Tibial nerve (tissue), 4 donors: ENCODE data around the gene LDHAL6A. TPM values are rescaled to one million over a fixed set of nuclear protein-coding genes. Genes with fewer than 3 reads are reported as not detected.

Experiments used
- DNase-seq, 2 donors: peaks; one replicate each; pipeline ENCODE4 v3.0.0-alpha.2; 2019; ENCODE audit warnings: low spot score in 2 of 2
- H3K27ac ChIP-seq, 4 donors: fragments of 200-600 bp; sonication (generic) in 3 of 4; one replicate each; pipeline ENCODE4 v1.5.1; 2017 to 2019; ENCODE audit warnings: mild to moderate bottlenecking in 1 of 4
- H3K27me3 ChIP-seq, 2 donors: fragments of 200-600 bp; sonication (generic) in 1 of 2; one replicate each; pipeline versions ENCODE4 v1.5.1 to v1.6.0; 2017 to 2019
- H3K36me3 ChIP-seq, 3 donors: fragments of 200-600 bp; sonication (generic); one replicate each; pipeline ENCODE4 v1.5.1; 2018 to 2019
- H3K4me1 ChIP-seq, 4 donors: fragments of 200-600 bp; sonication (generic) in 3 of 4; one replicate each; pipeline ENCODE4 v1.5.1; 2017 to 2019
- H3K4me3 ChIP-seq, 4 donors: fragments of 200-600 bp; sonication (generic) in 3 of 4; one replicate each; pipeline ENCODE4 v1.5.1; 2017 to 2019; ENCODE audit warnings: mild to moderate bottlenecking in 1 of 4, moderate library complexity in 1 of 4
- H3K9me3 ChIP-seq, 4 donors: fragments of 200-600 bp; sonication (generic) in 3 of 4; one replicate each; pipeline ENCODE4 v1.5.1; 2017 to 2019
- EP300 ChIP-seq, 2 donors: sonication (generic); formaldehyde crosslinking; IDR thresholded peaks; one replicate each; pipeline ENCODE4 v1.6.1; 2017; ENCODE audit warnings: antibody characterized with exemption in 2 of 2, mild to moderate bottlenecking in 1 of 2
- POLR2A ChIP-seq, 2 donors: fragments of 450-650 bp; IDR thresholded peaks; one replicate each; pipeline ENCODE4 v1.6.1; 2017; ENCODE audit warnings: antibody characterized with exemption in 2 of 2, mild to moderate bottlenecking in 2 of 2, moderate library complexity in 2 of 2
- WGBS, 2 donors: methylation state at CpG; one replicate each; pipeline ENCODE4 v1.1.5; 2018; 5-methylcytosine and 5-hydroxymethylcytosine counted together
- total RNA-seq, 4 donors: library from RNA; depleted of rRNA; stranded (reverse); fragments of >200 nt; gene quantifications; one replicate each; pipeline ENCODE4 v1.1.0, GENCODE V29; 2016
- TF ChIP-seq, protein P1 (sequence below), 5 experiments: fragments of 200-600 bp in 3 of 5; fragments of 450-650 bp in 2 of 5; sonication (generic) in 3 of 5; IDR thresholded peaks; one replicate each; pipeline ENCODE4 v1.5.1; 2016 to 2019; ENCODE audit warnings: antibody characterized with exemption in 5 of 5, mild to moderate bottlenecking in 3 of 5, moderate library complexity in 2 of 5

The LDHAL6A gene
- total RNA-seq, 4 donors from 2014 or later = not detected

DNA sequence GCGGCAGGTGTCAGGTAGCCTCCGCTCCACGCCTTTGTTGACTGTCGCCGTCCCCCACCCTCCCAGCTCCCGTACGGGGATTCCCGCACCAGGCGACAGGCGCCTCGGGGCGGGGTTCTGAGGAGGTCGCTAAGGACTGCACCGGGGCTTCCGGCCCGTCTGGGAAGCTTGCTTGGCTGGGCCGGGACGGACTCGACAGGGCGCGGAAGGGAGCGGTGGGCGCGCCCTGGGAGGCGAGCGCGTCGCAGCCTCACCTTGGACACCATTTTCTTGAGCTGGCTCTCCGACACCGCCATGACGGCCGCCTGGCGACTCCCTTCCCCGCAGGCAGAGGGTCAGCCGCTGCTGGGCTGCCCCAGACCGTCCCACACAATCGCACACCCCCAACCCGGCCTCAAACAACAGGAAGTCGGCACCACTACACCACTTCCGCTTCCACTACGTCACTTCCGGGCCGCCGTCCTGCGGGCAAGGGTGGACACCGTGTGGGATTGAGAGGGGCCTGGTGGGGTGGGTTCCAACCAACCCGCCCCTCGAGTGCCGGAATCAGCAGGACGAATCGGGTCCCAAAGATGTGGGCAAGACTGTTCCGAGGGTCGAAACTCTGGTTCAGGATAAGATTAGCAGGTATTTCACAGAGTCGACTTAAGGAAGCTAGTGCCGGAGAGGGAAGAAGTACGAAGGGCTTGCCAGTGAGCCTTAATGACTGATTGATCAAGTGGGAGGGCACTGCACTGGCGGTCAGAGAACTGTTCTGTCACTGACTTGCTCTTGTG is 71.1 kb downstream of the LDHAL6A start, which contains the start of gene TSG101:
TSS of gene TSG101 (minus strand) at position 422 of the 776 bp plus-strand sequence. CDS start at position 296, 126 bp downstream.
- peak; percentile 92 to 97 for TF ChIP-seq EP300 (IDR thresholded peaks at IDR 0.05)
- TF ChIP-seq POLR2A (IDR thresholded peaks at IDR 0.05) = peak; percentile 44 to 83
- TF ChIP-seq, protein P1, sequence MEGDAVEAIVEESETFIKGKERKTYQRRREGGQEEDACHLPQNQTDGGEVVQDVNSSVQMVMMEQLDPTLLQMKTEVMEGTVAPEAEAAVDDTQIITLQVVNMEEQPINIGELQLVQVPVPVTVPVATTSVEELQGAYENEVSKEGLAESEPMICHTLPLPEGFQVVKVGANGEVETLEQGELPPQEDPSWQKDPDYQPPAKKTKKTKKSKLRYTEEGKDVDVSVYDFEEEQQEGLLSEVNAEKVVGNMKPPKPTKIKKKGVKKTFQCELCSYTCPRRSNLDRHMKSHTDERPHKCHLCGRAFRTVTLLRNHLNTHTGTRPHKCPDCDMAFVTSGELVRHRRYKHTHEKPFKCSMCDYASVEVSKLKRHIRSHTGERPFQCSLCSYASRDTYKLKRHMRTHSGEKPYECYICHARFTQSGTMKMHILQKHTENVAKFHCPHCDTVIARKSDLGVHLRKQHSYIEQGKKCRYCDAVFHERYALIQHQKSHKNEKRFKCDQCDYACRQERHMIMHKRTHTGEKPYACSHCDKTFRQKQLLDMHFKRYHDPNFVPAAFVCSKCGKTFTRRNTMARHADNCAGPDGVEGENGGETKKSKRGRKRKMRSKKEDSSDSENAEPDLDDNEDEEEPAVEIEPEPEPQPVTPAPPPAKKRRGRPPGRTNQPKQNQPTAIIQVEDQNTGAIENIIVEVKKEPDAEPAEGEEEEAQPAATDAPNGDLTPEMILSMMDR (IDR thresholded peaks at IDR 0.05) = no peak
- H3K9me3 ChIP-seq = no peaks in the 10 kb centered on the region
- peak within 1 kb of the TSS; percentile 69 to 95 (median 90) for H3K4me3 ChIP-seq
- 1 to 2% methylated on average over 23 to 56 of the region's 57 CpGs for WGBS, 2 donors
- peaks cover 0 to 19% (median 0%) of the 10 kb centered on the region in 3 donors for H3K36me3 ChIP-seq
- peak within 1 kb of the TSS; percentile 79 to 99 (median 96) for H3K27ac ChIP-seq
- no peaks in the 10 kb centered on the region for H3K27me3 ChIP-seq
- peak; percentile 91 to 94 for DNase-seq
- H3K4me1 ChIP-seq = peaks cover 0 to 56% (median 2%) of the 10 kb centered on the region in 4 donors

DNA sequence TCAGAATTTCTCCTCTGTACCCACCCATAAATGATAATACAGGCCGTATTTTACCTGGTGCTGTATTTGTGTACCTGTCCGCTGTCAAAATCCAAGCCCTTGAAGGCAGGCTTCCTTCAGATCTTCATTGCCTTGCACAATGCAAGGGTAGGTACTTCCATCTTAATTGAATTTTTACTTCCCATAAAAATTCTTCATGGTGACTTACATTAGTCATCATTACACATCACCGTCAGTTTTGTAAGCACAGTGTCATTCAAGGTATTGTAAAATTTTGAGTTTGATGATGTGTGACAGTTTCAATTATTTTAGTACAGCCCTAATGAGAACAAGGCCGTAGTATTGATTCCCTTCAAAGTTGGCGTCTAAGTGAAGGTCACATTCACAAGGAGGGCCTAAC is 71.9 kb downstream of the LDHAL6A start:
- peaks cover 0 to 52% (median 2%) of the 10 kb centered on the region in 4 donors for H3K4me1 ChIP-seq
- no peak for TF ChIP-seq EP300 (IDR thresholded peaks at IDR 0.05)
- TF ChIP-seq, protein P1 (IDR thresholded peaks at IDR 0.05) = no peak
- TF ChIP-seq POLR2A (IDR thresholded peaks at IDR 0.05) = no peak
- H3K9me3 ChIP-seq = no peaks in the 10 kb centered on the region
- H3K27ac ChIP-seq = peak overlapping the region; percentile 79 to 99 (median 96)
- 27 to 30% methylated on average over 5 of the region's 5 CpGs for WGBS, 2 donors
- peak overlapping the region; percentile 69 to 95 (median 90) for H3K4me3 ChIP-seq
- H3K36me3 ChIP-seq = peaks cover 0 to 24% (median 0%) of the 10 kb centered on the region in 3 donors
- DNase-seq = no peak
- H3K27me3 ChIP-seq = no peaks in the 10 kb centered on the region

Other genes starting within 250 kb of the LDHAL6A start
- gene SAA4, start 219.1 kb upstream of the LDHAL6A start, total RNA-seq = not detected
- 10 to 100 TPM in 1 of 4 donors, not detected in 3; 12.6 TPM for gene SAA2, start 207.2 kb upstream of the LDHAL6A start, total RNA-seq
- 10 to 100 TPM in 3 of 4 donors, 1 to 10 TPM in 1; 7.8 to 58.8 (median 16.6) TPM for gene SAA1, start 189.6 kb upstream of the LDHAL6A start, total RNA-seq
- gene HPS5, start 133.7 kb upstream of the LDHAL6A start, total RNA-seq = 100 to 1,000 TPM in 1 of 4 donors, 10 to 100 TPM in 3; 42.6 to 101 (median 65.2) TPM
- 10 to 100 TPM; 38.7 to 62.2 (median 53.4) TPM for gene GTF2H1, start 133.3 kb upstream of the LDHAL6A start, total RNA-seq
- gene LDHA, start 61.3 kb upstream of the LDHAL6A start, total RNA-seq = 100 to 1,000 TPM; 224 to 512 (median 347) TPM
- gene LDHC, start 43.5 kb upstream of the LDHAL6A start, total RNA-seq = not detected
- 100 to 1,000 TPM in 2 of 4 donors, 10 to 100 TPM in 2; 83.3 to 104 (median 99.1) TPM for gene TSG101, start 71.1 kb downstream of the LDHAL6A start, total RNA-seq
- gene UEVLD, start 132.9 kb downstream of the LDHAL6A start, total RNA-seq = 10 to 100 TPM in 3 of 4 donors, 1 to 10 TPM in 1; 9.6 to 25.8 (median 15.8) TPM
- gene MISFA, start 143.9 kb downstream of the LDHAL6A start, total RNA-seq = 1 to 10 TPM in 1 of 4 donors, under 1 TPM in 1, not detected in 2; 0.30 to 2.9 TPM
- gene SPTY2D1, start 178.5 kb downstream of the LDHAL6A start, total RNA-seq = 10 to 100 TPM; 12.3 to 24.3 (median 16.9) TPM
- gene TMEM86A, start 242.9 kb downstream of the LDHAL6A start, total RNA-seq = 10 to 100 TPM in 1 of 4 donors, 1 to 10 TPM in 3; 5.4 to 11.0 (median 6.8) TPM